Activated CD4-positive, alpha-beta T cell treated with anti-CD3 and anti-CD28 coated beads, Interleukin-2, amount 50 U/mL, for 48 hours (primary cell): ENCODE data around the gene SPOCK3.
"Not testable (repeated sequence)": the region's sequence is repeated elsewhere in the genome, so short reads cannot be mapped to it uniquely, and the experiment has no call there.

Experiments used
- DNase-seq, 2 experiments: peaks; one replicate each; pipeline ENCODE4 v3.0.0-alpha.2; 2020

SPOCK3 gene

DNA sequence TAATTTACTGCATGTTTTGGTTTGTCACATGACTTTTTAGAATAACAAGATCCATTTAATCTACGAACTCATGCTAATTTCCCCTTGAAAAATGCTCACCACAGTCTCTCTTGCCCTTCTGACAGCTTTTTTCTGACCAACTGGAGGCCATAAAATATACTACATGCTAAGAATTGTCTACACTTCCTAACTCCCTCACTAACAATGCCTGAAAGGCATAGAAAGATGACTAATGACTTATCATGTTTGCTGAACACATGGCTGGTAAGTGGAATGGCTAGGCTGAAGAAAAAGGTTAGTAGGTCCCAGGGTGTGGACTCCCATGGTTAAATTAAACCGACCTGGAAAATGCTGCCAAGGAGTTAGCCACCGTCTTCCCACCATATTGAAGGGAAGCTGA lies 309.9 kb downstream of the SPOCK3 start:
- DNase-seq = no peak

DNA sequence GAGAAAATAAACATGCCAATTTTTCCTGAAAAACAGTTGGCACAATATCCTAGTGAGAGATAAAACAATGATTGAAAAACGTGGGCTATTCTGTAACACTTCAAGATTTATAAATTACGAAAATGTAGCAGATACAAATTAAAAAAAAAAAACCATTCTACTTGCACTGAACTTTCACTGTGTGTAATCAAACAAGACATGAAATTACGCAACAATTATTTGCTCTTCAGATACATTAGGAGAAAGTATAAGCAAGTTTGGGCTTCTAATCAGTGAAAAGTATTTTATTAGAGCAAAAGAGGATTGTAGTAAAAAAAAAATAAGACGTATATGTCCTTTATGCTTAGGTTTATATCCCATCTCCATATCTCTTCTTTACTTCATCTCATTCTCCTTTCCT lies 320.4 kb downstream of the SPOCK3 start:
- no peak for DNase-seq

DNA sequence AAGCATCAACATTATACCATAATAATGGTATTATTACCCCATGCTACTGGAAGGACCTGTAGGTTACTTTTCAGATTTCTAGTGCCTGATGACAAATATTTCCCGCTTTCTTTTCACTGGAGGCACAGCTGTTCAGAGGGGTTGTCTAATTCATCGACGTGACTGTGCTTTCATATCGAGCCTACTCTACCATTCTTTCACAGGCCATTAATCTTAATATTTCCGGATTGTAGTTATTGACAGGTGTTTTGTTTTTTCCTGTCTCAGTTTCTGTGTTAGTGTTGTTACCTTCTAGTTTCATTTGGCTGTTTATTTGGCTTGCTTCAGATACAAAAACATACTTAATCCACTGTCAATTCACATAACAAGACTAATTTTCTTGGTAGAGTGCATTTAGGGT lies 330.9 kb downstream of the SPOCK3 start:
- DNase-seq = no peak

DNA sequence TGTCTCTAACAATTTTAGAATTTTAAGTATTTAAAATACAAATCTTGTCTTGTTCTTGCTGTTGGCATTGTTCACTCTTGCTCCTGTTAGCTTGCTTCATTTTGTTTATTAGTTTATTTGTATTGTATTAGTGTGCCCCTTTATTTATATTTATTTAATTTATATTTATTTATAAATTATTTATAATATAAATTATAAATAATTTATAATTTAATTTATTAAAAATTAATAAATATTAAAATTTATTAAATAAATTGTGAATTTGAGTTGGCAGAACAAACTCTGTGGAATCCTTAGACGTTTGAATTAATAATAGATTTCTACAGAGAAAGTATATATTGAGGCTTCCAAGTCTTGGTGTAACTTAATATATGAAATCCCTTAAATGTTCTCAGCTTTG lies 331.4 kb downstream of the SPOCK3 start:
- no peak for DNase-seq

DNA sequence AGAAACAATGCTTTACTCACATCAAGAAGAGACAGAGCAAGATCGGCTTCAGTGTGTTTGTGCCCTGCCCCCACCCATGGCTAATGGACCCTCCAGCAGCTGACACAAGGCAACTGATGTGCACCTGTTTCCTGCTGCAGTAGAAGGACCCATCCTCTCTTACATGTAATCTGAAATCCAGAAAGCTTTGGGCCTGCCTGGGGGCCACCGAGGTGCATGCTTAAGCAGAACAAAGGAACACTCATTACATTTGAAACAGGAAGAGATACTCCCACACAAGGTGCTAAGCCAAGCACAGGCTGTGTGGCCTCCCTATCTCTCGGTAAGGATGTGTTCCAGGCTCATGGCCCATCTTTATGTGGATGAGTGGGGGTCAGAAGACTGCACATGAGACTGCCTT lies 338.0 kb downstream of the SPOCK3 start:
- no peak for DNase-seq

DNA sequence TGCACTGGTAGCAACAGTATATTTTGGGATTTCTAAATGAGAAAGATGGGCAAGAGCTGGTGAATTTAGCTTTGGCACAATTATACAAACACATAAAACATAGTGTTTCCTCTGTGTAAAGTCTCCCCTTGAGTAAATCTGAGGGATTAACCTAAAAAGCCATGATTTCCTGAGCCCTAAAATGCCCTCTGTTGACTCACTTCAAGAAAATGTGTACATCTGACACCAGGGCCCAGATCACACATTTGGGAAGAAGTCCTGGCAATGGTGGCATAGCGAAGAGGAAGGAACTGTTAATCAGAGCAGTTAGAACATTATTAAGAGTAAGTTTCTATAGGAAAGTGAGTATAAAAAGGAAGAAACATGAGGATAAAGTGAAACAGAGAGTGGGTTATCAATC lies 338.5 kb downstream of the SPOCK3 start:
- DNase-seq = no peak

DNA sequence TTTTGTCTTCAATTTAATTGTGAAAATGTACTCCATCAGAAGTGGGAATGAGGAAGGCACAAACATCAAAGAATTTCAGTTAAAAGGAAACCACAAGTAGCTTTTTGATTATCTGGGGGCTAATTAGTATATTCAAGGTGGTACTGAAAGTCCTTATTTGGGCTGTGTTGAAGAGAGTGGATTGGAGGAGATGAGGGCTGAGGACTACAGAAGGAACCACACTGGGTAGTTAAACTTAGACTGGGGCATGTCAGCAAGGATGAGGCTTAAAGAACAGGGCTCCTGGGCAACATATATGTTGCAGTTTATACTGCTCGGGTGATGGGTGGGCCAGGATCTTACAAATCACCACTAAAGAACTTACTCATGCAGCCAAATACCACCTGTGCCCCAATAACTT lies 346.8 kb downstream of the SPOCK3 start:
- DNase-seq = no peak

DNA sequence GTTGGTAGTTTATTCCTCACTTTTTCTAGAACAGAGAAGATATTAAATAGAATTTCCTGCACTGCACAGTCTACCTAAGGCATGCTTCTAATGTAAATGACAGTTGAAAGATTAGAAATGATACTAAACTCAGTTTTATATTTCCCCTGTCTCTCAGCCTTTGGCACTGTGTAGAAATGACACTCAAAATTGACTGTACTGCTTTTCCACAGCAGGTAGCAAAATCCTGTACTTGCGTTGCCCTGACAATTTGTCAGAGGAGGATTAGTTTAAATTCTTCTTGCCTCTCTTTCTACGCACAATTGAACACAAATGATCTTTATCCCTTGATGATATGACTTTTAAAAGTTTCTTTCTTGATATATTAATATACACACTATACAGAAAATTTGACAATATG lies 347.6 kb downstream of the SPOCK3 start:
- DNase-seq = no peak

DNA sequence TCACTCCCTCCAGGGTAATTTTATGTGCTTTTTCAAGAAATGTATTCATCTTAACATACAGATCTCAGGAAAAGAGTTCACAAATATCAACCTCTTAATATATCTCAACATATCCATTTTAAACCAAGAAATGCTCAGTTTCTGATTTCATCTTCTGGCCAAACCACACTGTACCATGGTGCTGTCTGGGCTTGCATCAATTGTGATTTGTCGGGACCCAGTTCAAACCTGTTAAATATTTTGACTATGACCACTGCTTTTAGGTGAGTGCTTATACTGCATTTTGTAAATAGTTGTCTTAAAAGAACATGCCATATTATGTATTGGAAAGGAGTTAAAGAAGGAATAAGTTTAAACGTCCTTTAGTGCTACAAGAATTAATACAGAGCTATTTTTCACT lies 352.1 kb downstream of the SPOCK3 start:
- no peak for DNase-seq

DNA sequence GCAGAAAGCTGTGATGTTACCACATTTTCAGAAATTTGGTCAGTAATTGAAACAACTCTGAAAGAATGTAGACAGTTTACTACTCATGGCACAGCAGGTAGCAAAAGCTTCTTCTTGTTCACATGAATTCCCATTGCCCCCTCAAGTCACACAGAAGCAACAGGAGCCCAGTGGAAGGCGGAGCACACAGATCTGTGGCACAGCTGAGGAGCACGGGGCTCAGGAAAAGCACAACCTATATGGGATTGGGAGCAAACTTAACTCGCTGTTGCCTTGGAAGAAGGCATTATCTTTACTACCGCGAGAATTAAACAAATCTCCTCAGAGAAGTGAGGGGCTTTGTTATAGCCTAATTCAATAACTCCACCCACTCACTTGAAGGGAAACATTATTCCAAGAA lies 358.5 kb downstream of the SPOCK3 start:
- DNase-seq = no peak

DNA sequence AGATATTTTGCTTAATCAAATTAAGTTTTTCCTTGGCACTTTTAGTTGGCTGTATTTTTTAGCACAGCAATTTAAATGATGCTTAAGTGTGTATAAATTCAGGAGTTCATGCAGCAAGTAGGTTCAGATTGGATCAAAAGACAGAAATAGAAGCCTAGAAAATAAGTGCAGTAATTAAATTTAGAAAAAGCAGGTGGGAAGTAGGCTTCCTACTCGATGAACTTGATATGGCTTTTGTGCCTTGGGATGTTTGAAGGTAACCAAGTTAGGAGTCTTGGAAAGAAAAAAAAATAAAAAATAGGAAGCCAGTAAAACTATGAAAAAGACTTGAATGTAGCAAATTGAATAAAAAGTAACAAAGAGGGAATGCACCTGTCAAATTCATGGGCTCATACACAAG lies 372.3 kb downstream of the SPOCK3 start:
- no peak for DNase-seq

DNA sequence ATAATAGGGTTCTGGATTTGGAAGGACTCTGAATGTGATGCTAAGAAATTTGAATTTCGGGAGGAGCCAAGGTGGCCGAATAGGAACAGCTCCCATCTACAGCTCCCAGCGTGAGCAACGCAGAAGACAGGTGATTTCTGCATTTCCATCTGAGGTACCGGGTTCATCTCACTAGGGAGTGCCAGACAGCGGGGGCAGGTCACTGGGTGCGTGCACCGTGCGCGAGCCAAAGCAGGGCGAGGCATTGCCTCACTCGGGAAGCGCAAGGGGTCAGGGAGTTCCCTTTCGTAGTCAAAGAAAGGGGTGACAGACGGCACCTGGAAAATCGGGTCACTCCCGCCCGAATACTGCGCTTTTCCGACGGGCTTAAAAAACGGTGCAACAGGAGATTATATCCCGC lies 383.9 kb downstream of the SPOCK3 start:
- not testable (repeated sequence) for DNase-seq

DNA sequence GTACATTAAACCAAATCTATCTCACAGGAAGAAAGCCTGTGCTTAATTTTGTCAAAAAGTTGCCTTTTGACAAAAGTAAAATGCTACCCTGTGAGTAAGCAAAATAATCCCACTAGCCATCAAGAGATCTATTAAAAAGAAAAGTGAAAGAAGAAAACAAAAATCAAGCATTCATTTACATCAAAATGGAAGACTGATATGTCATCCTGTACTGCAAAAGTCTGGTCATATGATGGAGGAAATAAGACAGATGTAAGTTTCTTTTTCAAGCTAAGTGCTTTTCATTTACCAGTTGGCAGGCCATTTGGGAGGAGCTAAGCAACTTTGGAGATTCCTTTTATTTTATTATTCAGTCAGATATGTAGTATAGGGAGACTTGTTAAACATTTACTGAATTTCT lies 387.4 kb downstream of the SPOCK3 start:
- no peak for DNase-seq

DNA sequence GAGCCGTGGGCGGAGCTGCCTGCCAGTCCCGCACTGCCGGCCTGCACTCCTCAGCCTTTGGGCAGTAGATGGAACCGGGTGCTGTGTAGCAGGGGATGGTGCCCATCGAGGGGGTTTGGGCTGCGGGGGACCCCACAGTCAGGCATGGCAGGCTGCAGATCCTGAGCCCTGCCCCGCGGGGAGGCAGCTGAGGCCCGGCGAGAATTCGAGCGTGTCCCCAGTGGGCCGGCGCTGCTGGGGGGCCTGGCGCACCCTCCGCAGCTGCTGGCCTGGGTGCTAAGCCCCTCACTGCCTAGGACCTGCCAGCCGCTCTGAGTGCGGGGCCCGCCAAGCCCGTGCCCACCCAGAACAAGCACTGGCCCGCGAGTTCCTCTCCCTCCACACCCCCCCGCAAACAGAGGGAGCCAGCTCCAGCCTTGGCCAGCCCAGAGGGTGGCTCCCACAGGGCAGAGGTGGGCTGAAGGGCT lies 391.5 kb downstream of the SPOCK3 start:
- DNase-seq = no peak

DNA sequence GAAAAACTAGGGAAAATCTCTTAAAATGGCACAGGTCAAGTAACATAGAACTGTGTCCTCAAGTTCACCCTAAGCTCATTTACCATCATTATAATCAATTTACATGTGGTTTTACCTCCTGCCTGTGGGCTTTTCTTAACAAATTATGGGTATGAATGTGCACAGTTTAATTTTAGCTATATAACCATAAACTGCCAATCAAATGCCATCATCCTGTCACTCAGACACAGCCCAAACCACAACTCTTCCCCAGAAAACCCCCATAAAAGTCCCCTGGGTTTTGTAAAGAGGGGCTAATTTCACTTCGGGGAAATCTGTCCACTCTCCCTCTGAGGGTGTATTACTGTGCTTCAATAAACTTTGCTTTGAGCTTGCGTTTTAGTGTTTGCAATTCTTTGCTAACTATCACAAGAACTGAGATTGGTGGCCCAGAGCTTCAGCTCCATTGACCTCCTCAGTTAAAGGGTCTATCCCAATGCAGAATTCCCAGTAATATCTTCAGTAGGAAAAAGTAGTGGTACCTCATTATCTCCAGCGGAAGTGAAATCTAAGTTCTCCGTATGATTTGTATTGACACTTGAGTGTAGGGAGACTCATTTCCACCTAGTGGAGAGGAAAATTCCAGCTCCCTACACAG lies 394.6 kb downstream of the SPOCK3 start:
- no peak for DNase-seq

DNA sequence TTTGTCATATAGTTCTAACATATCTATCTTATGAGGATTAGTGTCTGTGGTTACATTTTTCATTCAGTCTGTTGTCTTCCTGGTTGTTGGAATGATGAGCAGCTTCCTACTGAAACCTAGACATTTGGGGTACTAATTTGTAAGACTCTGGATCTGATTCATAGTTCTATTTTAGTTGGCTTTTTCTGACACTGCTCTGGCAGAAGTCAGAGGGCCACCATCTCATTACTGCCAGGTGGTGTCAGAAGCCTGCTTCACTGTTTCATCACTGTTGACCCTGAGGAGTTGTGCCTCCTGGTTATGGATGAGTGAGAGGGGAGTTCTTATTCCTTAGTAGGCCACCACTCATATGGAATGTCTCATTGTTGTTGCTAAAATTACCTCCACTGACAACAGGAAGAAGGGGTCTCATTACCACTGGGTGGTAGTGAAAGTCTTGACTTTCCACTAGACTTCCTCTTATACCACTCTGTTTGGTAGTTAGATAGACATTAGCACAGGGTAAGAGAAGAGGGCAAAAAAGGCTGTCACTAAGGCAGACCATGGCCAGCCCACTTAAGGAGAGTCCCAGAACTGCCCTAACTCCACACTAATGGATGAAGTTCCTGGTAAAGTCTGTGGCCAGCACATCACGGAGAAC lies 395.2 kb downstream of the SPOCK3 start:
- no peak for DNase-seq

DNA sequence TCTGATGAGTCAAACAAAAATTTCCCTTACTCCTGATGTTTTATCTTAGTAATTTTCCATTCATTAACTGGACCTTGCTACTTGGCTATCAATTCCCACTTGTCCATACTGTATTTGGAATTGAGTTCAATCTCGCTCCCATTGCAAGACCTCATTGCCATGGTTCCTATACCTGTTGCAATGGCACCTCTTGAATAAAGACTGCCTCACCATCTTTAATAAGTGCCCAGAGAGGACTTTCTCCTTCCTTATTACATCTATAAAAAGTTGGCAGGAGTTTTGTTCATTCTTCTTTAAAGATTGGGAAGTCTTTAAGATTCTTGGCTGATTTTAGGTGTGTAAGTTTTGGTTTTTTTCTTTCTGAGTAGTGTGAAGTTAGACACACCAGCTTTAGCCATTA lies 397.4 kb downstream of the SPOCK3 start:
- no peak for DNase-seq

DNA sequence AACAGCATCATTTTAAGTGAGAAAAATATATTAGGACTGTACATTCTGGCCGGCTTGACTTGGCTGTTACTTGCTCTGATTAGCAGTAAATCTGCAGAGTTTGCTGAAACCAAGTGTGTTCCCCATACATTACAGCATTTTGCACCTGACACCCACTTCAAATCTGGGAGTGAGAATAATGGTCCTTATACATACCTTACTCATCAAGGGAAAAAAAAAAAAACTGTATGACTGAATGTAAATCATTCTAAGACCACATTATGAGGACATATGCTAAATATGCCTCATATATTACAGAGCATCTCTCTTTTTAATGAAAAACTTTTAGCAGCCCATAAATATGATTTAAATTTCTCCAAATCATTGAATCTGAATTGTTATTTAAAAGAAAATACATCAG lies 406.7 kb downstream of the SPOCK3 start:
- DNase-seq = no peak

DNA sequence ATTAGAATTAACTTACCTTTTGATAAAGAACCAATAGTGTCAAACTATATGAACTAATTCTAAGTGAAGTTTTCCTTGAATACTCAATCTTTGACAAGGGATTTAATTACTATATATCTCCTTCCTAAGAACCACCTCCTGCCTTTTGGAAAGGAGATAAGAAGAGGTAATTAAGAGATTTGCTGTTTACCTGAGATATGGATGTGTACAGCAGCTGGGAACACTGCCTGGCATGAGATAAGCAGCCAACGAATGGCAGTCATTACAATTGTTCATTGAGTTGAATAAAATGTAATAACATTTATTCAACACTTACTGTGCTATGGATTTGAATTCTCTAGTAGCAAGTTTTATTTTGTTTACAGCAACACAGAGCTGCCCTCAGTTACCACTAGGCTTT lies 407.1 kb downstream of the SPOCK3 start:
- DNase-seq = no peak

DNA sequence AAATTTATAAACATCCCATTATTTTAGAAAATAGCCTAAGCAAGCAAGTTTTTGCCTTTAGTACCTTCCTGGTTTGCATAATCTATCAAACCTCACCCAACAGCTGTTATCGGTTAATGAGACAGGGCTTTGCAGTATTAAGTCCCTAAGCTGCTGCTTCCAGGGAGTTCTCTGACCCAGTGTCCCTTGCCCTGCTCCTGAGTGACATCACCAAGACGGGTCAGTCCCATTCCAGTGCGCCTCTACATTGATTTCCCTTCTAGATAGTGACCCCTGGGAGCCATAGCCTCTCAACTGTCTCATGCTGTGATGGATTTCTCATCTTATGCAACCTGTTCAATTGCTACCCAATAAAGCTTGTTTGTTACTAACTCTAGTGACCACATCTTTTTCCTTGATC lies 410.4 kb downstream of the SPOCK3 start:
- DNase-seq = no peak

DNA sequence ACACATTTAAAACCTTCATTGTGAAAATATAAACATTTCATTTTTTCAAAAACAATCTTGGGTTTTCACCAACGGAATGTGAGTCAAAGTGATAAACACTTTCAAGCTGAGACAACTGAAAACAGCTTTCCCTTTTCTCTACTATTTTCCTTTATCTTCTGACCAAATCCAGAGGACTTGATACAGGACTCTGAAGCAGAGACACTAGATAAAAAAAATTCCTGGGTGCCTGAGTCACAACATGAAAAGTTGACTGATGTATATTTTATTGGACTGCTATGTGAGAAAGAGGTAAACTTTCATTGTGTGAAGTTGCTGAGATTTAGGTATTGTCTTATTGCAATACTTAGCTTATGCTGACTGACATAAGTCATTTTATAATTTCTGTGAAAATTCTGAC lies 411.2 kb downstream of the SPOCK3 start:
- DNase-seq = no peak

DNA sequence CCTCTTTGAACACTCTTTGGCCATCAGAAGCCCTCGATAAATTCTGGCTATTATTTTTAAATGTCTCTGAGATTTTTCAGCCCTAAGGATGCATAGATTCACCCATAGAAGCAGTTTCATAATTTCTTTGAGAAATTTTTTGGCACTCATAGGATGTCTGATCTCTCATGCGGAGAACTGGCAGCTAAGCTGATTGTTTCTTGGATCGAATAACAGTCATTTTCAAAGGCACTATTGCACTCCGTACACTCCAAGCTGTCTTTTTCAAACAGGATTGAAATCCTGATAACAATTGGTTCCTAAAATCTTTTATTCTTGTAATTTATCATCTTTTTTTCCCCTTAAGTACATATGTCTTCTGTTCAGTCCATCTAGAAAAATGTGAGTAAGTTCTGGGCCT lies 411.9 kb downstream of the SPOCK3 start:
- DNase-seq = no peak

DNA sequence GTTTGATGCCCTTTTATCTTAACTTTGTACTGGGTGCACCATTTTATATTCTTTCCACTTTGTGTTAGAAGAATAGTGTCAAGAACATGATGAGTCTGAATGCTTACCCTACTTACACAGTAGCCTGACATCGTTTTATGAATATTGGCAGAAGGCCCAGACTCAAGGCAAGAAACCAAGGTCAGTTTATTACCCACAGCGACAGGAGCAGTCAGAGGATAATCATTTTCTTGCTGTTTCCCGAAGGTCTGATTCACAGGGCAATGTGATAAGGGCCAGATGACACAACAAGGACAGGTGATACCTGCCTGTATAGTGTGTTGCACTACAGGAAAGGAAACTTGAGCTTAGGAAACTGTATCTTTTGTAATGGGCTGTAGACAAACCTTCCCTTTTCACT lies 417.4 kb downstream of the SPOCK3 start:
- DNase-seq = no peak

DNA sequence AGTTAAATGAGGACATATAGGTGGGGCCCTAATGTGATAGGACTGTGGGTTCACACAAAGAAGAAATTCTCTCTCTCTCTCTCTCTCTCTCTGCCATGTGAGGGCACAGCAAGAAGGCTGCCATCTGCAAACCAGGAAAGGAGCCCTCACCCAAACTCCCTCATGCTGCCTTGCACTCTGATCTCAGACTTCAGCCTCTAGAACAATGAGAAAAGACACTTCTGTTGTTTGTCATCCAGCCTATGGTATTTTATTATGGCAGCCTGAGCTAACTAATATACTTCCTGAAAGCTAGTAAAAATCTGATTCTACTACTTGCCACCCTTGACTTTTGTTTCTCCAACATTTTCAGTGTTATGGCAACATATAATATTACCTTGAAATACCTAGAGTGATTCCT lies 425.9 kb downstream of the SPOCK3 start:
- DNase-seq = no peak

DNA sequence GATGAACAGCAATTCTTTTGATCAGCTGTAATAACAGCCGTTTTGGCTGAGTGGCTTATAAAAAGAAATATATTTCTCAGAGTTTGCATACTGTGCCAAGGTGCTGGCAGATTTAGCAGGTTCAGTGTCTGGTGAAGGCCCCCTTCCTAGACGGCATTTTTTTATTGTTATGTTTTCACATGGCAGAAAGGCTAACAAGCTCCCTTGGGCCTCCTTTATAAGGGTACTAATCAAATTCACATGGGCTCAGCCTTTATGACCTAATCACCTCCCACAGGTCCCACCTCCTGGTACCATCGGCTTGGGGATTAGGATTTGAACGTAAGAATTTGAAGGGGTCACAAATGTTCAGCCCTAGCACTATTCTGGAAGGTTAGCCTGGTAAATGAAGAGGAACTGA lies 431.9 kb downstream of the SPOCK3 start:
- DNase-seq = no peak
